IMR-90 (cell line): Measurements from ENCODE around the gene PSMA6.

ENCODE experiments used
- BHLHE40 ChIP-seq: fragments of 150-350 bp; IDR thresholded peaks from 2 replicates; pipeline ENCODE4 v1.6.1; 2016; ENCODE audit warnings: mild to moderate bottlenecking, low read depth, low read length
- CEBPB ChIP-seq: IDR thresholded peaks from 2 replicates; pipeline ENCODE4 v1.6.1; 2012; ENCODE audit warnings: low read depth, low read length, improper control_type of control experiment
- CTCF ChIP-seq: conservative IDR thresholded peaks from 2 replicates; pipeline ENCODE4 v1.5.1; 2012; ENCODE audit warnings: mild to moderate bottlenecking, low read depth, low read length, improper control_type of control experiment
- ELK1 ChIP-seq: fragments of 150-350 bp; IDR thresholded peaks from 2 replicates; pipeline ENCODE4 v1.6.1; 2016; ENCODE audit warnings: low read depth, mild to moderate bottlenecking, low read length, moderate library complexity, borderline replicate concordance
- FOS ChIP-seq: fragments of 150-350 bp; IDR thresholded peaks from 2 replicates; pipeline ENCODE4 v1.6.1; 2016; ENCODE audit warnings: low read depth, low read length
- MAFK ChIP-seq: IDR thresholded peaks from 2 replicates; pipeline ENCODE4 v1.6.1; 2012; ENCODE audit warnings: low read depth, low read length, improper control_type of control experiment
- MXI1 ChIP-seq: IDR thresholded peaks from 2 replicates; pipeline ENCODE4 v1.6.1; 2012; ENCODE audit warnings: low read depth, mild to moderate bottlenecking, low read length, moderate library complexity, borderline replicate concordance
- POLR2A ChIP-seq: IDR thresholded peaks from 2 replicates; pipeline ENCODE4 v1.6.1; 2012; ENCODE audit warnings: mild to moderate bottlenecking, low read depth, low read length
- RAD21 ChIP-seq: IDR thresholded peaks from 2 replicates; pipeline ENCODE4 v1.6.1; 2012; ENCODE audit warnings: low read length, improper control_type of control experiment
- RCOR1 ChIP-seq: IDR thresholded peaks from 2 replicates; pipeline ENCODE4 v1.6.1; 2012; ENCODE audit warnings: mild to moderate bottlenecking, low read length, improper control_type of control experiment; ENCODE audit not compliant: insufficient replicate concordance
- RFX5 ChIP-seq: IDR thresholded peaks from 2 replicates; pipeline ENCODE4 v1.8.0; 2012; ENCODE audit warnings: low read depth, mild to moderate bottlenecking, low read length, moderate library complexity
- SMC3 ChIP-seq: fragments of 150-350 bp; IDR thresholded peaks from 2 replicates; pipeline ENCODE4 v1.6.1; 2016; ENCODE audit warnings: low read depth, mild to moderate bottlenecking, antibody characterized with exemption, low read length, moderate library complexity
- USF2 ChIP-seq: fragments of 150-350 bp; IDR thresholded peaks from 2 replicates; pipeline ENCODE4 v1.6.1; 2017; ENCODE audit warnings: mild to moderate bottlenecking, antibody characterized with exemption, low read length, low read depth

- TF ChIP-seq CTCF (no peak), POLR2A (no peak), CEBPB (no peak), RAD21 (no peak), ELK1 (no peak), FOS (no peak), MAFK (no peak), SMC3 (no peak), MXI1 (no peak), USF2 (no peak), RCOR1 (no peak), RFX5 (no peak), BHLHE40 (no peak)
Measured at GRCh38 chr14:35351497-35351896, 59.3 kb downstream of the PSMA6 start.
